Body of pancreas (tissue), 4 donors: ENCODE results near the gene PECR.

ENCODE experiments used
- CTCF ChIP-seq, 7 experiments: fragments of 450-650 bp in 4 of 7; fragments of 200-600 bp in 3 of 7; sonication (generic) in 3 of 7; IDR thresholded peaks; one replicate each; pipeline ENCODE4 v1.5.1; 2016 to 2019; ENCODE audit warnings: antibody characterized with exemption in 7 of 7
- POLR2A ChIP-seq, 3 donors: fragments of 450-650 bp; IDR thresholded peaks; one replicate each; pipeline ENCODE4 v1.6.1; 2016; ENCODE audit warnings: antibody characterized with exemption in 3 of 3, mild to moderate bottlenecking in 2 of 3

- no peak for TF ChIP-seq CTCF (IDR thresholded peaks at IDR 0.05)
- TF ChIP-seq POLR2A (IDR thresholded peaks at IDR 0.05) = no peak
These were observed 2.8 kb downstream of the PECR start for GRCh38 chr2:216078776-216079175.
